Measurements from ENCODE around the gene TRAF3IP1. TPM values are rescaled to one million over a fixed set of nuclear protein-coding genes. Genes with fewer than 3 reads are reported as not detected.

TRAF3IP1 gene
- total RNA-seq, 1 donor from 2014 or later: 20.8 TPM

DNA sequence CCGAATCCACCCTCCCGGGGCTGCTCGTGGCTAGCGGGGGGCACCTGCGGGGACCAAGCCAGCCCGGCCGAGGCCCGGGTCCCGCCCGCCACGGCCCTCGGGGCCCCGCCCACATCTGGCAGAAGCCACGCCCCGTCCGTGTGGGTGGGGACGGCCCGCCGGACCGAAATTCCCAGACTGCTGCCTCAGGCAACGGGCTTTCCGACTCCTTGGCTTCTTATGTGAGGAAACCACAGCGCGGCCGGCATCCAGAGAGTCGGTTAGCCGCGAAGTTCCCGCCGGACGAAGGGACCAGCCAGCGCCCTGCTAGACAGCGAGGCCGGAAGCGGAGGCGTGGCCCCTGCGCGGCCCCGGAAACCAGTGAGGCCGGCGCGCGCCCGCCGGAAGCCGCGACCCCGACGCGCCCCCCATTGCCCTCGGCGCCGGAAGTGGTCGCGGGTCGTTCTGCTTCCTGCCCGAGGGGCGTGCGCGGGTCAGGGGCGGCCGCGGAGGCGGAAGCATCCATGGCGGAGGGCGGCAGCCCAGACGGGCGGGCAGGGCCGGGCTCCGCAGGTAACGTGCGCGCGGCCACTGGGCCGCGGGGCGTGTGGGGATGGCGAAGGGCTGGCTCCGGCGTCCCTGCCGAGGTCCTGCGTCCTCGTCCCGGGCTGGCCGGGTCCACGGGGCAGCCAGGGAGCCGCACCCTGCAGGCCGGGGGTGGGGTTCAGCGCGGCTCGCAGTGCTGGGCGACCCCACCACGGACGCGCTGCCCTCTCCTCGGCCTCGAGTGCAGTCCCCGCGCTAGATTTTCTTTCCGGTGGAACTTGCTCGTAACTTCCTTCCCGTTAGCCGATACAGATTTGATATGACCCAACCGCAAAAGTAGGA is 106.5 kb downstream of the TRAF3IP1 start, which contains the start of gene ASB1:
ASB1 (plus strand) TSS at position 360 of the 867 bp plus-strand sequence; CDS start at position 504, 144 bp downstream.
- TF ChIP-seq CTCF (IDR thresholded peaks at IDR 0.05): no peak
- Histone ChIP-seq H3K36me3 (no peaks in the 10 kb centered on the region), H3K27ac (peak within 1 kb of the TSS; percentile 93), H3K9me3 (no peaks in the 10 kb centered on the region), H3K4me3 (peak within 1 kb of the TSS; percentile 93), H3K27me3 (no peaks in the 10 kb centered on the region), H3K4me1 (peaks cover 21% of the 10 kb centered on the region)
- intact Hi-C loops (cut with DNase I): no loop called here
- ATAC-seq: peak; percentile 90
- peak; percentile 89 for DNase-seq

GRCh38 chr2:238427435-238428162 is 107.3 kb downstream of the TRAF3IP1 start:
- Histone ChIP-seq H3K4me3 (peak overlapping the region; percentile 93), H3K4me1 (peaks cover 21% of the 10 kb centered on the region), H3K36me3 (no peaks in the 10 kb centered on the region), H3K27ac (peak overlapping the region; percentile 93), H3K27me3 (no peaks in the 10 kb centered on the region), H3K9me3 (no peaks in the 10 kb centered on the region)
- ATAC-seq (peak; percentile 34), DNase-seq (peak; percentile 74)
- TF ChIP-seq CTCF (IDR thresholded peaks at IDR 0.05): no peak
- intact Hi-C loops (cut with DNase I): no loop called here

DNA sequence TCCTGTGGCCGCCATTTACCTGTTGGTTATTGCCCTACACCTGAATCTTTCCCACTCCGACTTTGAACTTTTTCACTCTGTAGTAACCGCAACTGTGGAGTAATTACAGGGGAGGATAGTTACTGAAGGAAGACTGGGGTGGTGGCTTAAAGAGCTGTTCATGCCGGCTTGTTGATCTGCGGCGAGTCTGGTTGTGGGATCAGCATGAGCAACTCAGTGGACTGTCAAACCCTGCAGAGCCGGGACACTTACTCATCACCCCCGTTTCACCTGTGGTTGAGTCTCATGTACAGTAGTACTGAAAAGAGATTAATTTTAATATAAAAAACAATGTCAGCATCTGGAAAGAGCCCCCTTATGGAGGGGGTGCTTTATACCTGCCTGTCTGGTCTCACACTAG is 108.5 kb downstream of the TRAF3IP1 start:
- TF ChIP-seq CTCF (IDR thresholded peaks at IDR 0.05): no peak
- intact Hi-C loops (cut with DNase I): no loop called here
- Histone ChIP-seq H3K27me3 (no peaks in the 10 kb centered on the region), H3K4me3 (no peak overlapping the region), H3K36me3 (peaks cover 9% of the 10 kb centered on the region), H3K9me3 (no peaks in the 10 kb centered on the region), H3K4me1 (peaks cover 21% of the 10 kb centered on the region), H3K27ac (no peak overlapping the region)
- ATAC-seq (no peak), DNase-seq (no peak)

- Histone ChIP-seq H3K4me3 (no peak overlapping the region), H3K27me3 (no peaks in the 10 kb centered on the region), H3K4me1 (peaks cover 20% of the 10 kb centered on the region), H3K27ac (no peak overlapping the region), H3K36me3 (peaks cover 29% of the 10 kb centered on the region), H3K9me3 (no peaks in the 10 kb centered on the region)
- intact Hi-C loops (cut with DNase I): no loop called here
- no peak for DNase-seq
- ATAC-seq: no peak
- TF ChIP-seq CTCF (IDR thresholded peaks at IDR 0.05): no peak
Measured at GRCh38 chr2:238430781-238431180, 110.5 kb downstream of the TRAF3IP1 start.

DNA sequence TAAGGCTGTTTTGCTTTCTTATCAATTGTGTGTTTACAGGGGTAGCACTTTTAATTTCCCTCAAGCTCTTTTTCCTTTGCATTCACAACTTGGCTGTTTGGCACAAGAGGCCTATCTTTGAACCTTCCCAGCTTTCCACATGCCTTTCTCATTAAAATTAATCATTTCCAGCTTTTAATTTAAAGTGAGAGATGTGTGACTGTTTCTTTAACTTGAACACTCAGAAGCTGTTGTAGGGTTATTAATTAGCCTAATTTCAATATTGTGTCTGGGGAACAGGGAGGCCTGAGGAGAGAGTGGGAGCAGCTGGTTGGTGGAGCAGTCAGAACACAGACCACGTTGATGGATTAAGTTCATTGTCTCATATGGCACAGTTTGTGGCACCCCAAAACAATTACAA is 111.1 kb downstream of the TRAF3IP1 start:
- intact Hi-C loops (cut with DNase I): no loop called here
- Histone ChIP-seq H3K4me1 (peaks cover 15% of the 10 kb centered on the region), H3K9me3 (no peaks in the 10 kb centered on the region), H3K27me3 (no peaks in the 10 kb centered on the region), H3K4me3 (no peak overlapping the region), H3K27ac (no peak overlapping the region), H3K36me3 (peaks cover 34% of the 10 kb centered on the region)
- DNase-seq (no peak), ATAC-seq (no peak)
- TF ChIP-seq CTCF (IDR thresholded peaks at IDR 0.05): no peak

All from upper lobe of right lung (tissue), 1 donor.